SJSA1 (cell line): ENCODE results near the gene LGR6. TPM values are rescaled to one million over a fixed set of nuclear protein-coding genes. Genes with fewer than 3 reads are reported as not detected.

Experiments
- DNase-seq, 2 experiments: peaks; one replicate each; pipeline ENCODE4 v3.0.0-alpha.2; 2015 to 2020; ENCODE audit warnings: low spot score in 2 of 2, low read depth in 1 of 2
- H3K27ac ChIP-seq: fragments of 250-450 bp; sonication (Bioruptor Pico); 2 replicates; pipeline ENCODE4 v1.5.1; 2020; ENCODE audit warnings: mild to moderate bottlenecking, moderate library complexity
- H3K27me3 ChIP-seq: fragments of 250-450 bp; sonication (Bioruptor Pico); replicated peaks from 2 replicates; pipeline ENCODE4 v1.5.1; 2020; ENCODE audit warnings: mild to moderate bottlenecking, moderate library complexity
- H3K36me3 ChIP-seq: fragments of 250-450 bp; sonication (Bioruptor Pico); 2 replicates; pipeline ENCODE4 v1.5.1; 2020; ENCODE audit warnings: mild to moderate bottlenecking
- H3K4me1 ChIP-seq: fragments of 250-450 bp; sonication (Bioruptor Pico); replicated peaks from 2 replicates; pipeline ENCODE4 v1.6.1; 2021; ENCODE audit warnings: mild to moderate bottlenecking
- H3K4me3 ChIP-seq: fragments of 250-450 bp; sonication (Bioruptor Pico); 2 replicates; pipeline ENCODE4 v1.5.1; 2020; ENCODE audit warnings: mild to moderate bottlenecking
- H3K9me3 ChIP-seq: fragments of 250-450 bp; sonication (Bioruptor Pico); replicated peaks from 2 replicates; pipeline ENCODE4 v1.5.1; 2020; ENCODE audit warnings: mild to moderate bottlenecking
- total RNA-seq: library from RNA; depleted of rRNA; stranded (reverse); fragments of >200 nt; shearing (Covaris generic); gene quantifications from 2 replicates; pipeline ENCODE4 v1.2.3, GENCODE V29; 2014

The LGR6 gene
- total RNA-seq, 1 experiment from 2014 or later, result not detected

DNA sequence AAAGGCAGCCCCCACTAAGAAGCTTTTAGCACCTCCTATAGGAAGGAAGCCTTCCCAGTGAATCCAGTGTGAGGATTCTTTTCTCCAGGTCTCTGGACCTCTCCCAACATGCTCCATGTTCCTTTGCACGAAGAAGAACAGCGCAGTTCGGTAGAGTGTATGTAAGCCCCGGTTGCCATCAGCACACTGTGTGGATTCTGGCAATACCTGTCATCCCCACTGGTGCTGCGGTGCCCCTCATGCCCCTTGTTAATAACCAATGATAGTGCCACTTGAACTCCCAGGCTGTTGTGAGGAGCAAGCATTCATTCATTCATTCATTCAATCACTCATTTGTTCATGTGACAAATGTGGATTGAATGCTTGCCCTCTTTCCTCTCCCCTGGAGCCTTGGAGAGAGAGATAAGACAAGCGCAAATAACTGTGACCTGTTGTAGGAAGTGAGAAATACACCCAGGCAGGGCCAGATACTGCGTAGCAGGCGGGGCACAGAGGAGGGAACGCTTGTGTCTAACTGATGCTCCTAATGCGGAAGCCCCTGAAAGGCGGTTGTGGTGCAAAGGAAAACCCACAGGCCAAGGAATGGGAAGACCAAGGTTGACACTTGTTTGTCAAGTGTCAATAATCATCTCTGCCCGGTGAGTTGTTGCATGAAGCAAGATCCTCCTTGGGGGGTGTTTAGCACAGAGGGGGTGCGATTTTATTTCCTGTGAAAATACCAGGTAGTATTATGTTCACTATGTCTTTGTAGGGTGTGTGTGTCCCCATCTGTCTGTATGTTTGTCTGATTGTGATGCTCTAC lies 9.8 kb downstream of the LGR6 start:
- Histone ChIP-seq H3K4me3 (no peak overlapping the region), H3K27ac (no peak overlapping the region), H3K4me1 (peaks cover 14% of the 10 kb centered on the region), H3K27me3 (no peaks in the 10 kb centered on the region), H3K9me3 (no peaks in the 10 kb centered on the region), H3K36me3 (no peaks in the 10 kb centered on the region)
- DNase-seq, result no peak

DNA sequence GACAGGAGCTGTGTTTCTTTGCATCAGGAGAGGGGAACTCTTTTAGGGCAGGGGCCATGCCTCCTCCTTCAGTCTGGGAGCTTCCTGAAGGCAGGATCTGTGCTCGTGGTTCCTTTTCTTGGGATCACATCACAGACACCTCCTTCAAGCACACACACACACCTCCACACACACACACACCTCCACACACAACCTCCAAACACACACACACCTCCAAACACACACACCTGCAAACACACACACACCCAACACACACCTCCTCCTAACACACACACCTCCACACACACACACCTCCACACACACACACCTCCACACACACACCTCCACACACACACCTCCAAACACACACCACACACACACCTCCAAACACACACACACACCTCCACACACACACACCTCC lies 10.5 kb downstream of the LGR6 start:
- Histone ChIP-seq H3K27me3 (no peaks in the 10 kb centered on the region), H3K4me3 (no peak overlapping the region), H3K4me1 (peaks cover 14% of the 10 kb centered on the region), H3K27ac (no peak overlapping the region), H3K9me3 (no peaks in the 10 kb centered on the region), H3K36me3 (no peaks in the 10 kb centered on the region)
- DNase-seq, result no peak

GRCh38 chr1:202205523-202206190 lies 12.1 kb downstream of the LGR6 start:
- Histone ChIP-seq H3K27me3 (no peaks in the 10 kb centered on the region), H3K36me3 (no peaks in the 10 kb centered on the region)

GRCh38 chr1:202207292-202207691 lies 13.7 kb downstream of the LGR6 start:
- Histone ChIP-seq H3K9me3 (no peaks in the 10 kb centered on the region), H3K27me3 (peaks cover 4% of the 10 kb centered on the region; the same call in 1 of the 2 replicates), H3K36me3 (no peaks in the 10 kb centered on the region), H3K4me1 (peaks cover 17% of the 10 kb centered on the region), H3K27ac (no peak overlapping the region), H3K4me3 (no peak overlapping the region)
- DNase-seq, result peak; percentile 50 to 69

More at GRCh38 chr1:202205523-202206190, 12.1 kb downstream of the LGR6 start:
- DNase-seq, result no peak
- H3K27ac ChIP-seq, result no peak overlapping the region
- H3K4me3 ChIP-seq, result no peak overlapping the region
- peaks cover 9% of the 10 kb centered on the region; the same call in 1 of the 2 replicates for H3K4me1 ChIP-seq
- H3K9me3 ChIP-seq, result no peaks in the 10 kb centered on the region

GRCh38 chr1:202208351-202208857 lies 14.8 kb downstream of the LGR6 start:
- no peaks in the 10 kb centered on the region for H3K9me3 ChIP-seq
- peaks cover 25% of the 10 kb centered on the region for H3K4me1 ChIP-seq
- H3K27ac ChIP-seq, result no peak overlapping the region
- no peak overlapping the region for H3K4me3 ChIP-seq
- peaks cover 4% of the 10 kb centered on the region; the same call in 1 of the 2 replicates for H3K27me3 ChIP-seq
- DNase-seq, result no peak
- no peaks in the 10 kb centered on the region for H3K36me3 ChIP-seq

GRCh38 chr1:202210385-202210784 lies 16.8 kb downstream of the LGR6 start:
- no peak overlapping the region for H3K27ac ChIP-seq
- peaks cover 8% of the 10 kb centered on the region for H3K27me3 ChIP-seq
- no peaks in the 10 kb centered on the region for H3K9me3 ChIP-seq
- no peaks in the 10 kb centered on the region for H3K36me3 ChIP-seq
- H3K4me1 ChIP-seq, result peaks cover 31% of the 10 kb centered on the region
- peak in 1 of 2 experiments; percentile 32 for DNase-seq
- no peak overlapping the region for H3K4me3 ChIP-seq

DNA sequence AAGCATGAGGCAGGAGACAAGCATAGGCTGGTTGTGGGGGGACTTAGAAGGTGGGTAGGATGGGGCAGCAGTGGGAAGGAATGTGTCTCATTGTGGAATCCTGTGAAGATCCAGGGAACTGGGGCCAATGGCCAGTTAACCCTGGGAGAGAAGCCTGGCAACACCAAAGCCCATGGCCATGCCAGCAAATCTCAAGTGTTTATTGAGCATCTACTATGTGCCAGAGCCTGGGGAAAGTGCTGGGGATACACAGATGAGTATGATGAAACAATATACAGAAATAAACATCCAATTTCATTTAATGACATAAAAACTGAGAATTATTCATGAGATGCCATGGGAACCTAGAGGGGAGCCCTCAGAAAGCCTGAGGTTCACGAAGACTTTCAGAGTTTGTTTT lies 17.4 kb downstream of the LGR6 start:
- H3K9me3 ChIP-seq, result no peaks in the 10 kb centered on the region

GRCh38 chr1:202212787-202213186 lies 19.2 kb downstream of the LGR6 start:
- no peak for DNase-seq
- Histone ChIP-seq H3K27me3 (peaks cover 11% of the 10 kb centered on the region), H3K9me3 (no peaks in the 10 kb centered on the region), H3K4me1 (peaks cover 30% of the 10 kb centered on the region), H3K4me3 (no peak overlapping the region), H3K27ac (no peak overlapping the region), H3K36me3 (no peaks in the 10 kb centered on the region)

More for the DNA sequence above, 17.4 kb downstream of the LGR6 start:
- no peak overlapping the region for H3K27ac ChIP-seq
- no peak overlapping the region for H3K4me3 ChIP-seq
- DNase-seq, result no peak
- H3K36me3 ChIP-seq, result no peaks in the 10 kb centered on the region
- H3K4me1 ChIP-seq, result peaks cover 30% of the 10 kb centered on the region
- peaks cover 11% of the 10 kb centered on the region for H3K27me3 ChIP-seq

- Histone ChIP-seq H3K4me3 (no peak overlapping the region), H3K27ac (no peak overlapping the region), H3K36me3 (no peaks in the 10 kb centered on the region), H3K4me1 (peaks cover 30% of the 10 kb centered on the region), H3K9me3 (no peaks in the 10 kb centered on the region), H3K27me3 (peaks cover 11% of the 10 kb centered on the region)
- no peak for DNase-seq
These were observed 19.9 kb downstream of the LGR6 start for GRCh38 chr1:202213361-202214088.

DNA sequence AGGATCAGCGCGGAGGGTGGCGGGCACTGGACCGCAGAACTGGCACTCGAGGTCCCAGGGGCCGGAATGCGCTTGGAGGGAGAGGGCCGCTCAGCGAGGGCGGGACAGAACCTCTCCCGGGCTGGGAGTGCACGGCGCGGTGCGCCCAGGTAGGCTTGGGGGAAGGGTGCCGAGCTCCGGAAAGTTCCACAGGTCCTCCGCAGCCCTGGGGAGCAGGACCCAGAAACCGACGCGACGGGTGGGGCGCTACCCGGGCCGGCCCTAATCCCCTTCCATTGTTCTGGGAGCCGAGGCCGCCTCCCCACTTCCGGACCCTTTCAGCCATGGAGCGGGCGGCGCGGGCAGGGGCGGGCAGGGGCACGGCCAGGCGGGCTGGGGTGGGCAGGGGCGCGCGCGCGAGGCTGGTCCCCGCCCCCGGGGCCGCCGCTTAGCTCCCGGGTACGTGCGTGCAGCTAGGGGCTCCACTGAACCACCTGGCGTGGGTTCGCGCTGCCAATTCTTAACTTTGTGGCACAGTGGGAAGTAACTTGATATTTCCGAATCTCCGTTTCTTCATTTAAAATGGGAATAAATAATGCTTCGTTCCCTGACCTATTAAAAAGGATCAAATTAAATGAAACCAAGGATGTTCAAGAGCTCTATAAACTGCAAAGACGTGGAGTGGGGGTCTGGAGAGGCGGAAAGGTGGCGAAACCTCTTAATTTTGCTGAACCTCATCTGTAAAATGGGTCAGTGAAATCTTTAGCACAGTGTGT lies 20.7 kb downstream of the LGR6 start:
- H3K27me3 ChIP-seq, result peaks cover 11% of the 10 kb centered on the region
- no peak for DNase-seq
- H3K4me3 ChIP-seq, result no peak overlapping the region; the same call in 1 of the 2 replicates
- no peaks in the 10 kb centered on the region for H3K9me3 ChIP-seq
- H3K36me3 ChIP-seq, result no peaks in the 10 kb centered on the region
- no peak overlapping the region for H3K27ac ChIP-seq
- H3K4me1 ChIP-seq, result peaks cover 30% of the 10 kb centered on the region

- H3K4me1 ChIP-seq, result peaks cover 30% of the 10 kb centered on the region
- H3K9me3 ChIP-seq, result no peaks in the 10 kb centered on the region
- peaks cover 11% of the 10 kb centered on the region for H3K27me3 ChIP-seq
- H3K27ac ChIP-seq, result no peak overlapping the region
- no peak overlapping the region for H3K4me3 ChIP-seq
- no peak for DNase-seq
- no peaks in the 10 kb centered on the region for H3K36me3 ChIP-seq
These were observed 22.0 kb downstream of the LGR6 start for GRCh38 chr1:202215472-202216130.

DNA sequence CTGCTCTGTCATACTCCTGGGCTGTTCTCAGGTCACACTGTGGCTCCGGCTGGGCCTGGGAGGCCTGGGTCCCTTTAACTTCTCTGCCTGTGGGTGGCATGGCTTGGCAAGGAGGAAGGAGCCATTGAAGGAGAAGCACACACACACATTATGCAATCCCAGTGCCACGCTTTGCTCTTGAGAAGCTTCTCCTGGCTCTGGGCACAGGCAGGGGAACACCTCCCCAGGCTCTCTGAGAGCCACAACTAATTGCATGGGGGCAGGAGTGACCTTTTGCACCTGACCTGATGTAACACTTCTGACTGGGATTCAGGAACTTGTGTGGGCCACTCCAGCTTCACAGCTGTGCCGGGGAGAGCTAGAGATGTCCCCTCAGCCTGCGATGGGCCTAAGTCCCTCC lies 23.1 kb downstream of the LGR6 start:
- Histone ChIP-seq H3K27me3 (peaks cover 11% of the 10 kb centered on the region), H3K4me1 (peaks cover 31% of the 10 kb centered on the region), H3K4me3 (no peak overlapping the region), H3K27ac (no peak overlapping the region), H3K36me3 (no peaks in the 10 kb centered on the region), H3K9me3 (no peaks in the 10 kb centered on the region)
- no peak for DNase-seq

DNA sequence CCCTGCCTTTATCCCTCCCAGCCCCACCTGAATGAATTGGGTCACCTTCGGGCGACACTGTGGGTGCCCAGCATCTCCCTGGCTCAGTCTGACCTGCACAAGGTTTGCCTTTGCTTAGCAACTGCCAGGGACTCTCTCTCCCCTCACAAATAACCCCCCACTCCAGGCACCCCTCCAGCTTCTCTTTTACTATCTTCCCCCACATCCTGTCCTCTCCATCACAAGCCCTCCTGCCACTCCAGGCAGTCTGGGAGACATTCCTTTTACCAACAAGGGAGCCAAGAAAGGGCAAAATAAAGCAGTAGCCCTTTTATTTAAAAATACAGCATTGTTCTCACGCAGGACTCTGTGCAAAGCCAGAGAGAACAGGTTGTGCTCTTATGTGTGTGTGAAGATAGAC lies 23.9 kb downstream of the LGR6 start:
- Histone ChIP-seq H3K27me3 (peaks cover 8% of the 10 kb centered on the region), H3K9me3 (no peaks in the 10 kb centered on the region)

More for the DNA sequence above, 23.9 kb downstream of the LGR6 start:
- H3K27ac ChIP-seq, result no peak overlapping the region
- no peaks in the 10 kb centered on the region for H3K36me3 ChIP-seq
- no peak overlapping the region for H3K4me3 ChIP-seq
- H3K4me1 ChIP-seq, result peaks cover 34% of the 10 kb centered on the region
- no peak for DNase-seq
